H9 (cell line): ENCODE results near the gene RPL14. TPM values are rescaled to one million over a fixed set of nuclear protein-coding genes. Genes with fewer than 3 reads are reported as not detected.

Experiments
- DNase-seq: peaks from one replicate; pipeline ENCODE4 v3.0.0-alpha.2; 2017
- H2AFZ ChIP-seq: one replicate; pipeline ENCODE4 v1.6.1; 2013; ENCODE audit warnings: mild to moderate bottlenecking, low read length, control low read depth, moderate library complexity
- H2AK5ac ChIP-seq: 2 replicates; pipeline ENCODE4 v1.6.1; 2013; ENCODE audit warnings: low read length, control low read depth, mixed read lengths; ENCODE audit not compliant: insufficient read length
- H2BK120ac ChIP-seq: one replicate; pipeline ENCODE4 v1.6.1; 2013; ENCODE audit warnings: low read depth, mild to moderate bottlenecking, low read length, control low read depth, inconsistent platforms; ENCODE audit not compliant: poor library complexity, severe bottlenecking
- H2BK12ac ChIP-seq: 2 replicates; pipeline ENCODE4 v1.6.1; 2013; ENCODE audit warnings: low read length, control low read depth, mixed read lengths, low read depth; ENCODE audit not compliant: insufficient read length
- H2BK15ac ChIP-seq: 2 replicates; pipeline ENCODE4 v1.6.1; 2013; ENCODE audit warnings: low read depth, low read length, control low read depth
- H2BK20ac ChIP-seq: one replicate; pipeline ENCODE4 v1.6.1; 2013; ENCODE audit warnings: low read depth, mild to moderate bottlenecking, low read length, control low read depth, inconsistent platforms; ENCODE audit not compliant: poor library complexity, severe bottlenecking
- H2BK5ac ChIP-seq: 2 replicates; pipeline ENCODE4 v1.6.1; 2013; ENCODE audit warnings: low read length, control low read depth, mixed read lengths; ENCODE audit not compliant: insufficient read length
- H3K14ac ChIP-seq: 2 replicates; pipeline ENCODE4 v1.6.1; 2013; ENCODE audit warnings: low read length, control low read depth; ENCODE audit not compliant: insufficient read depth
- H3K18ac ChIP-seq: 2 replicates; pipeline ENCODE4 v1.6.1; 2013; ENCODE audit warnings: low read depth, mild to moderate bottlenecking, mixed read lengths, low read length, control low read depth; ENCODE audit not compliant: insufficient read length
- H3K23ac ChIP-seq: 2 replicates; pipeline ENCODE4 v1.6.1; 2013; ENCODE audit warnings: low read length, control low read depth, mixed read lengths, low read depth; ENCODE audit not compliant: insufficient read length
- H3K23me2 ChIP-seq: 2 replicates; pipeline ENCODE4 v1.6.1; 2013; ENCODE audit warnings: low read depth, mild to moderate bottlenecking, mixed read lengths, low read length, control low read depth; ENCODE audit not compliant: insufficient read length, poor library complexity, severe bottlenecking
- H3K27ac ChIP-seq: 2 replicates; pipeline ENCODE4 v1.5.1; 2013; ENCODE audit warnings: low read length, control low read depth, mixed read lengths, low read depth; ENCODE audit not compliant: insufficient read length
- H3K27me3 ChIP-seq: 2 replicates; pipeline ENCODE4 v1.6.1; 2013; ENCODE audit warnings: low read length, control low read depth, inconsistent platforms; ENCODE audit not compliant: insufficient read depth
- H3K4ac ChIP-seq: 2 replicates; pipeline ENCODE4 v1.6.1; 2013; ENCODE audit warnings: low read depth, mild to moderate bottlenecking, control low read depth, inconsistent platforms, low read length, moderate library complexity
- H3K4me1 ChIP-seq: 2 replicates; pipeline ENCODE4 v1.6.1; 2013; ENCODE audit warnings: low read length, control low read depth, inconsistent platforms; ENCODE audit not compliant: insufficient read depth
- H3K4me2 ChIP-seq: 2 replicates; pipeline ENCODE4 v1.6.1; 2013; ENCODE audit warnings: low read length, control low read depth, mixed read lengths; ENCODE audit not compliant: insufficient read length, insufficient read depth
- H3K56ac ChIP-seq: 2 replicates; pipeline ENCODE4 v1.6.1; 2013; ENCODE audit warnings: low read depth, mild to moderate bottlenecking, mixed read lengths, low read length, control low read depth; ENCODE audit not compliant: insufficient read length
- H3K79me1 ChIP-seq: 2 replicates; pipeline ENCODE4 v1.6.1; 2013; ENCODE audit warnings: low read depth, mild to moderate bottlenecking, moderate library complexity, low read length, control low read depth, inconsistent platforms; ENCODE audit not compliant: insufficient read depth, poor library complexity, severe bottlenecking
- H3K79me2 ChIP-seq: 2 replicates; pipeline ENCODE4 v1.6.1; 2013; ENCODE audit warnings: low read length, control low read depth, inconsistent platforms; ENCODE audit not compliant: insufficient read depth
- H3K9ac ChIP-seq: 2 replicates; pipeline ENCODE4 v1.6.1; 2013; ENCODE audit warnings: low read length, control low read depth, mixed read lengths; ENCODE audit not compliant: insufficient read length; ENCODE audit errors: extremely low read depth
- H3K9me3 ChIP-seq: one replicate; pipeline ENCODE4 v1.6.1; 2013; ENCODE audit warnings: low read depth, low read length, inconsistent platforms; ENCODE audit not compliant: control insufficient read depth
- H3T11ph ChIP-seq: one replicate; pipeline ENCODE4 v1.6.1; 2013; ENCODE audit warnings: mild to moderate bottlenecking, low read length, control low read depth, inconsistent platforms
- H4K20me1 ChIP-seq: one replicate; pipeline ENCODE4 v1.6.1; 2013; ENCODE audit not compliant: control insufficient read depth, insufficient read length, insufficient read depth
- H4K5ac ChIP-seq: 2 replicates; pipeline ENCODE4 v1.6.1; 2013; ENCODE audit warnings: low read depth, mild to moderate bottlenecking, mixed read lengths, low read length, control low read depth; ENCODE audit not compliant: insufficient read length
- H4K8ac ChIP-seq: replicated peaks from 2 replicates; pipeline ENCODE4 v1.6.1; 2013; ENCODE audit warnings: low read length, control low read depth, mixed read lengths, low read depth; ENCODE audit not compliant: insufficient read length
- H4K91ac ChIP-seq: 2 replicates; pipeline ENCODE4 v1.6.1; 2013; ENCODE audit warnings: low read depth, mild to moderate bottlenecking, moderate library complexity, mixed read lengths, low read length, control low read depth; ENCODE audit not compliant: insufficient read length
- H3K27ac Mint-ChIP-seq, 3 experiments: 2 replicates in 2 of 3; 3 replicates in 1 of 3; pipeline ENCODE4 v1.8.0; 2020 to 2021; ENCODE audit warnings: mixed read lengths in 3 of 3, mild to moderate bottlenecking in 1 of 3, moderate library complexity in 1 of 3
- H3K27me3 Mint-ChIP-seq: 2 replicates; pipeline ENCODE4 v1.8.0; 2021; ENCODE audit warnings: low read depth, mild to moderate bottlenecking, moderate library complexity, mixed read lengths
- H3K36me3 Mint-ChIP-seq, 3 experiments: 2 replicates in 2 of 3; 3 replicates in 1 of 3; pipeline ENCODE4 v1.8.0; 2020 to 2021; ENCODE audit warnings: low read depth in 3 of 3, mixed read lengths in 3 of 3; ENCODE audit not compliant: insufficient read depth in 1 of 3
- H3K4me1 Mint-ChIP-seq, 2 experiments: 2 replicates each; pipeline ENCODE4 v1.8.0; 2020; ENCODE audit warnings: mixed read lengths in 2 of 2
- H3K4me3 Mint-ChIP-seq, 2 experiments: 2 replicates in 1 of 2; 3 replicates in 1 of 2; pipeline ENCODE4 v1.8.0; 2020 to 2021; ENCODE audit warnings: mild to moderate bottlenecking in 2 of 2, mixed read lengths in 2 of 2, moderate library complexity in 1 of 2
- H3K9me3 Mint-ChIP-seq, 2 experiments: 2 replicates in 1 of 2; 3 replicates in 1 of 2; pipeline ENCODE4 v1.8.0; 2020; ENCODE audit warnings: mild to moderate bottlenecking in 2 of 2, mixed read lengths in 2 of 2, moderate library complexity in 1 of 2
- WGBS: extraction: QIAGEN DNeasy Blood & Tissue Kit; methylation state at CpG from one replicate; pipeline ENCODE4 v1.1.7; 2013; ENCODE audit warnings: missing lambda C conversion rate, low lambda C conversion rate, mixed read lengths; ENCODE audit not compliant: insufficient read length; ENCODE audit errors: extremely low coverage; 5-methylcytosine and 5-hydroxymethylcytosine counted together
- total RNA-seq: library from RNA; stranded (reverse); gene quantifications from 2 replicates; pipeline ENCODE4 v1.2.1, GENCODE V29; 2021
- TF ChIP-seq, protein P1 (sequence below): fragments of 200-600 bp; sonication (generic); conservative IDR thresholded peaks from 3 replicates; pipeline ENCODE4 v1.8.0; 2021; ENCODE audit warnings: antibody characterized with exemption, mild to moderate bottlenecking

The RPL14 gene
- total RNA-seq, 1 experiment from 2014 or later = 2,490 TPM

DNA sequence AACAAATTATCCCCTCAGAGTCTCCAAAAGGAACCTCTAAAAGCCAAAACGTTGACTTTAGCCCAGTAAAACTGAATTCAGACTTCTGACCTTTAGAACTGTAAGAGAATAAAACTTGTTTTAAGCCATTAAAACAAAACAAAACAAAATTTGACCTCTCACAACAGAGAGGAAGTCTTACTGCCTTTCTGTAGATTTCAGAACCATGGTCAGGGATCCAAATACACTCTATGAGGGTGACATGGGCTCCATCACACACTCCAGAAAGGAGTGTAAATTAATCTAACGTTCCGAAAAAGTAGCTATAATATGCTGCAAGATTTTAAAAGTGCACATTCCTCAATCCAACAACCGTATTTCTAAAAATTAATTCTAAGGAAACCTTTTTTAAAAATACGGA lies 19.2 kb upstream of the RPL14 start:
- Mint-ChIP-seq H3K27me3 (peaks cover 2% of the 10 kb centered on the region), H3K4me3 (no peak overlapping the region), H3K4me1 (no peaks in the 10 kb centered on the region), H3K9me3 (peaks cover 0 to 4% of the 10 kb centered on the region in 2 experiments; a peak in 3 of 5 replicates), H3K36me3 (no peaks in the 10 kb centered on the region), H3K27ac (no peak overlapping the region)
- no peaks in the 10 kb centered on the region for H3K79me2 ChIP-seq
- no peak overlapping the region for H3K27ac ChIP-seq
- H4K20me1 ChIP-seq = no peaks in the 10 kb centered on the region
- H3K9ac ChIP-seq = no peak overlapping the region
- no peak overlapping the region for H3K4ac ChIP-seq
- no peak for DNase-seq
- H4K91ac ChIP-seq = no peak overlapping the region
- no peak overlapping the region for H2BK120ac ChIP-seq
- no CpG with 5 or more reads among the region's 5 CpGs for WGBS
- no peaks in the 10 kb centered on the region for H3K9me3 ChIP-seq
- no peak overlapping the region for H2BK5ac ChIP-seq
- no peak overlapping the region for H2BK20ac ChIP-seq
- no peak overlapping the region for H2AK5ac ChIP-seq
- H4K8ac ChIP-seq = no peak overlapping the region
- H3K27me3 ChIP-seq = no peaks in the 10 kb centered on the region
- H3K23me2 ChIP-seq = no peaks in the 10 kb centered on the region
- H3K79me1 ChIP-seq = no peaks in the 10 kb centered on the region
- no peak overlapping the region for H3K23ac ChIP-seq
- no peak overlapping the region for H3K14ac ChIP-seq
- no peak overlapping the region for H2AFZ ChIP-seq
- no peak overlapping the region for H3K18ac ChIP-seq
- TF ChIP-seq, protein P1, sequence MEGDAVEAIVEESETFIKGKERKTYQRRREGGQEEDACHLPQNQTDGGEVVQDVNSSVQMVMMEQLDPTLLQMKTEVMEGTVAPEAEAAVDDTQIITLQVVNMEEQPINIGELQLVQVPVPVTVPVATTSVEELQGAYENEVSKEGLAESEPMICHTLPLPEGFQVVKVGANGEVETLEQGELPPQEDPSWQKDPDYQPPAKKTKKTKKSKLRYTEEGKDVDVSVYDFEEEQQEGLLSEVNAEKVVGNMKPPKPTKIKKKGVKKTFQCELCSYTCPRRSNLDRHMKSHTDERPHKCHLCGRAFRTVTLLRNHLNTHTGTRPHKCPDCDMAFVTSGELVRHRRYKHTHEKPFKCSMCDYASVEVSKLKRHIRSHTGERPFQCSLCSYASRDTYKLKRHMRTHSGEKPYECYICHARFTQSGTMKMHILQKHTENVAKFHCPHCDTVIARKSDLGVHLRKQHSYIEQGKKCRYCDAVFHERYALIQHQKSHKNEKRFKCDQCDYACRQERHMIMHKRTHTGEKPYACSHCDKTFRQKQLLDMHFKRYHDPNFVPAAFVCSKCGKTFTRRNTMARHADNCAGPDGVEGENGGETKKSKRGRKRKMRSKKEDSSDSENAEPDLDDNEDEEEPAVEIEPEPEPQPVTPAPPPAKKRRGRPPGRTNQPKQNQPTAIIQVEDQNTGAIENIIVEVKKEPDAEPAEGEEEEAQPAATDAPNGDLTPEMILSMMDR = no peak
- no peak overlapping the region for H3T11ph ChIP-seq
- H2BK12ac ChIP-seq = no peak overlapping the region
- H3K4me2 ChIP-seq = no peak overlapping the region
- no peak overlapping the region for H3K56ac ChIP-seq
- H4K5ac ChIP-seq = no peak overlapping the region
- H3K4me1 ChIP-seq = no peaks in the 10 kb centered on the region
- H2BK15ac ChIP-seq = no peak overlapping the region
